ELF-1 (cell line): Measurements from ENCODE around the gene SCG5.

Source experiments
- DNase-seq: peaks from one replicate; pipeline ENCODE4 v3.0.0-alpha.2; 2016; ENCODE audit warnings: low read depth, low spot score

Gene SCG5

DNA sequence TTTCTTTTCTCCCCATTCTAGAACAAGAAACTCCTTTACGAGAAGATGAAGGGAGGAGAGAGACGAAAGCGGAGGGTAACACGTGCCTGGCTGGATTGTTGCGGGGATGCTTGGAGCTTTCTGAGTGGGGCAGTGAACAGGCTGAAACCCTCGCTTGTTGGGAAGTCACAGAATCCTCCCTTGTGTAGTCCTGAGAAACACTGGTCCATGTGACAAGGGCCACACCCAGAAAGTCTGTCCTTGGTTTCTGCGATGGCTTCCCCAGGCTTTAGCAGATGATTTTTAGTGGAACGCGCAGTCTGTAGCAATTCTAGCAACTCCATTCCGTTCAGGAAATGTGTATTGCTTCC, 50.2 kb downstream of the SCG5 start:
- no peak for DNase-seq

DNA sequence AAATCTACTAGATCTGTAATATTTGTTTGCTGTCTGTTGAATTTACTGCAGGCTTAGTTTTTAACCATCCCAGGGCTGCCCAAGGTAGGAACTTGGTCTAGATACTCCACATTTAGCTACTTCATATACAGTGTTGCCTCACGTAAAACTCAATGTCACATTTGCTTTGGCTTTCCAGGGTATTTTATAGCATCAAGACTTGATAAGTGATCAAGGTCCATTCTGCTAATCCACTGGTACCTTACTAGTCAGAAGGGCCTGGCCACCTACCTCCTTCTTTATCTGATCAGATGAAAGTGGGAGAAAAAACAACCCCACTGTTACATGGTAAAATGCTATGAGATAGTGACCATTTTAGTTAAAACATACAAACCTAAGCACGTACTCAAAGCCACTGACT, 50.8 kb downstream of the SCG5 start:
- no peak for DNase-seq

DNA sequence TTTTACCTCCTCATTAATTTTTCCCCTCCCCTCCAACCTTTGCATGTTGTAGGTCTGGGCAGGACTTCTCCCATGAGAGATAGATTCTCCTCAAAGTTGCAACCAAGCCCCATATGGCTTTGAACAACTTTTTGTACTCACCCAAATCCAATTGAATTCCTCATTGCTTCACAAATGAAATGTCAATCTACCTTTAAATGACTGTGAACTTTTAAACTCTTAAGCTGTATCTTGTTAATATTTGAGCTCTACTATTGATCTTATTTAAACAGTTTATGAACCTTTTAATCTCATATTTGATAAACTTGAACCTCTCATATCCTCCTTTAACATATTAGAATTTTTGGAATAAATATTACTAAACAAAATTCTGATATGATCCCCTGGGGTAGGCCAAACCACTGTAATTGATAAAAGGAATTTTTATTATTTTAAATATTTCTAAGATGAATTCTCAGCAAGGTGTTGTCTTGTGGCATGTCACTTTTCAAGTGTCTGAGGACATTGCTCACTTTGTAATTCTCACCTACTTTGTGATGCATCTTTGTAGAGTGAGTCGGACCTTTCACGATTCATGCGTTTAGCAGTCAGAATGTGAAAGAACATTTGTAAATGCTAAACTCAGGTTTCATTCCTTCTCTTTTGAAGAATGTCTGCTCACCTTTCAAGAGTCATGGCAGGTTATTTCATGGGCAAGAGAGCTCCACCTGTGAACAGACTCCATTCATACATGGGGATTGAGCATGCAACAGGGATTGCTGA, 52.9 kb downstream of the SCG5 start:
- no peak for DNase-seq

DNA sequence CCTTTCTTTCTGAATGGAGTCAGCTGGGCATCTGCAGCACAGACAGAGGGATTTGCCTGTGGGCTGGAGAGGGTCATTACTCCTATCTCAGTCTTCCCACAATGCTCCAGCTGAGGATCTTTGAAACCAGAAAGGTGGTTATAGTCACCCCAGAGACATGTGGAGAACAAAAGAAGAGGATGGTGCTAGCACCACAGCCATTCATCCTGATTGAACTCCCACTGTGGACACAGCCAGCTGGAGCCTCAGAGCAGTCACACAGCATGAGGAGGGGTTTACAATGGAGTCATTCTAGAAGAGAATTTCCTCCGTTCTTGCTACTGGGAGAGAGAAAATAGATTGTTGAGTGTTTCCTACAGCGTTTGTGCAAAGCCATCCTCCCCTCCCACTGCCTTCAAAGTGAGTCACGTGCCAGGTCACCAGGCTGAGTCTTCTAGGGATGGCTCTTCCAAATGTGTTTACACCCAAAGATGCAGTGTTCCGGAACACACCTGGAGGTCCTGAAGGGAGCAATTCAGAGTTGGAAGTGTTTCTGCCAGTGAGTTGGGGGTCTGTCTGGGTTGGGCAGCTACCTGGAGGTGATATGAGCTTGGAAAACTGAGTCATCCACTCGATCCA, 57.4 kb downstream of the SCG5 start:
- DNase-seq = peak; percentile 39

DNA sequence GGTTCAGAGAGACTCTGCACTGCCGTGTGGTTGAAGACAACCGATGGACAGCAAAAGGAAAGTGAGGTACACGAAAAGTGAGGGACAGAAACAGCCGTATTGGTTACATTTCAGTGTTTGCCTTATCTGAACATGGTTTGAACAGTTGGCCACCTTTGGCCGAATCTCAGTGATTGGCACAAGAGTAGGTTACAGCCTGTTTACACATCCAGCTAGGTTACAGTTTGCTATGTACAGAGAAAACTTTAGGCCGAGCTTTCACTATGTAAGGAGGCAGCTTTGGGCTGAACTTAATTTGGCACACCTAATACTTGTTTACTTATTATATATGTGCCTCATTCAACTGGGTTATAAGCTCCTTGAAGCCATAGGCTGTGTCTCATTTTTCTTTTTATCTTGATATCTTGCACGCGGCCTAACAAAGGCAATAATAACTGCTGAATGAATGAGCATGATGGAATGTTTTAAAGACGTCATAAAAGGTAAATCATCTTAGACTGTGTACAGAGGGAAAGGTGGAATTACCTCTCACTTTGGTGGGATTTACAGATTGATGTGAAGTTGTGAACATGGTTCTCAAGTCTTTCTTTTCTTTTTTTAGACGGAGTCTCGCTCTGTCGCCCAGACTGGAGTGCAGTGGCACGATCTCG, 59.1 kb downstream of the SCG5 start:
- DNase-seq = no peak

DNA sequence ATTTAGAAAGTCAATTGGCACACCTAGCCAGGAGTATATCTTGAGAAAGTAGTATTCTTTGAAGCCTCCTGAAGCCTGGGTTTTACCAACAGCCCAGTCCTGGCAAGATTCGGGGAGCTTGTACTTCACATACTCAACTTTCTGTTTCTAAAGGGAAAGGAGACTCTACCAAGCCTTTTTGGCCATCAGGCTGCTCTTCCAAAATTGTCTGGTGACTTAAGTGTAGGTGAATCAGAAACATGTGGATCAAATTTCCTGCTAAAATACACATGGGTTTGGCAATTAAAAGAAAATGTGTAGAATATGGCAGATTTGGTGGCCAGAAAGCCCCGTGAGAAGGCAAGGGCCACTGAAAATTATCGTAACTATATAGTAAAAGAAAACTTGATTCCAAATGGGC, 60.4 kb downstream of the SCG5 start:
- DNase-seq = no peak

DNA sequence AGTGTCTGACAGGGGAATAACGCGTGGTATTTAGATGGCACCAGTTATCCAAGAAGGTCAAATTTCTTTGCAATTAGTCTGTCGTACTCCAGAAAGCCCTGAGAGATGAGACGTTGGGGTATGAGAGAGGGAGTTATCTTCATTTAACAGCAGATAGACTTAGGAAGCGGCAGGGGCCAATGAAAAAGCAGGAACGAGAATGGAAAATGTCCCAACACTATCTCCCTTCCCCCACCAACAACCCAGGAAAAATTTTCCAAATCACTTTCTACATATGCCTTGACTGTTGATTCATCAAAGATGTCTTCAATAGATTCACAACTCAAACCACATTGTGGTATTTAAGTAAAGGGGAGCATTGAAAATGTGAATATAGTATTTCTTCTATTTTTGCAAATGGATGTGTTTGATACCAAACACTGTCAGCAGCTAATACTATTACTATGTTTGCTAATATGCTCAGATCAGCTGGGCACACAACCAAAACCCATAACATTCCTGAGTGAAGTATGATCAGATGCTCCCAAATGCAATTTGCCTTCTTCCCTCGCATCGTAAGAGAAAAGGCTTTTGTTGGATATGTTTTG, 63.0 kb downstream of the SCG5 start:
- no peak for DNase-seq

DNA sequence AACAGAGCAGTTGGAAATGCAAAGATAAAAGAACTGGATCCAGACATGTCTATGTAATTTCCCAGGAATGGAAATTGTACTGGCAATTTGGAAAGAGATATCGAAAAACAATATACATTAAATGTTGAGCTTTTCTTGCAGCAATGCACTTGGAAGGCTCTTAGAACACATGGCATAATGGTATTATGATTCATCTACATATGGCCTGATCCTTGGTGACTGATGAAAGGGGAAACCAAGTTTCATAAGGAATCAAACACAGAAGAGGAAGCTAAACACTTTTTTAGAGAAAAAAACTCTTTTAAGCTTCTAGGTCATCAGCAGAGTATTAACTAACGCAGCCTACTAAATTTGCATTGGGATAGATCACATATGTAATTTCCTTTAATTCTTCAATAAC, 63.9 kb downstream of the SCG5 start:
- no peak for DNase-seq

DNA sequence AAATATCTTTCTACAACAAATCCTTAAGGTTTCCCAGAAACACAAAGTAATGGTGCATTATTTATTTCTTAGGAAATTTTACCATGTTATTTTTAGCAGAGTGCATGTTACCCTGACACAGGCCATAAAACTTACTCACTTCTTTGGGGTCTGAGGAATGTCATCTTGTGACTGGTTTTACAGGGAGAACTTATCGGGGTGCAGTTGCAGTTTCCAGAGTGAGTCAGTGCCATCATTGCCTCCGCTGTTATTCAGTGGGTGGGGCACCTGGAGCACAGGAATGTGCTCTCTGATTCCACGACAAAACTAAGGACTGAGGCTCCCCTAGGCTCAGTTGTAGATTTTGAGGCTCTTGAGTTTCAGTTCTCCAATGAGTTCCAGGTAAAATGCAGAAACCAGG, 65.2 kb downstream of the SCG5 start:
- DNase-seq = no peak

DNA sequence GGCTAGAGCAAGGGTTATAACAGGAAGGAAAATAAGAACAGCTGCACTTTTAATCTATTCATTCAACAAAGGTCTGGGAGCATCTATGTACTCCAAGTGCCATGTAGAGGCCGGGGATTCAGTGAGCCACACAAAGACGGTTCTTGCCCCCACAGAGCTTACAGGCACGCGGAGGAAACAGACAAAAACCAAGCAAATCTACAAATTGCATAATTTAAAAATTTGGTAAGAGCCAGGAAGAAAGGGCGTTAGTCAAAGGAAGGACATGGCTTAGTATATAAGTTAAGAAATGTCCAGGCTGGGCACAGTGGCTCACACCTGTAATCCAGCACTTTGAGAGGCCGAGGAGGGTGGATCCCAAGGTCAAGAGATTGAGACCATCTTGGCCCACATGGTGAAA, 65.9 kb downstream of the SCG5 start:
- no peak for DNase-seq

DNA sequence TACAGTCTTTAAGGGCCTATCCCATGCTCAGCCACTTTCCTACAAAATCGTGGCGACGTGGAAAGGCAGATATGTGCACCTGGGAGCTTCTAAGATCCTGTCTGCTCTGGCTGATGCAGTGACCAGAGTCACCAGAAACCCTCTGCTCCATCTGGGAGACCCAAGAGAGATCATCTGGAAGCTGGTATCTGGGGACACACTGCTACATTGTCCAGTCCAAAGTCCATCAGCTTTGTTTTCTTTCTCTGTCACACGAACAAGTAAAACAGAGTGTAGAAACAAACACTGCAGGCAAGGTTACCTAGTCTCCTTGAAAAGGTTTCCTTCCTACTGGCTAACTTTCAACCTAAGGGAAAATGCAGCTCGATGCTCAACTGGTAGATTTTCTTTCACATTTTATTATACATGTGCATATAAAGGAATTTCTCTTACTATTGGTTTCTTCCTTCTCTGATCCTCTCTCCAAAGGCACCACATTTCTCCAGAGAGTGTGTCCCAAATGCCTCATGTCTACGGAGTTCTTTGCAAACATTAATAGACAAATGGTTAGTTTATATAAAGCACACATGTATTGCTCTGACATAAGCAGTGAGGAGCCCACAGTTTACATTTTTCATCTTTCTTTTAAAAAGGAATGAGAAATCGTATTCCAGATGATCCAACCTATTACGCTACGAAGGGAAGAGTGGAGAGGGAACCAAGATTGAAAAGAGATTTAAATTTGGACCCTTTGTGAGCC, 68.0 kb downstream of the SCG5 start:
- DNase-seq = no peak

DNA sequence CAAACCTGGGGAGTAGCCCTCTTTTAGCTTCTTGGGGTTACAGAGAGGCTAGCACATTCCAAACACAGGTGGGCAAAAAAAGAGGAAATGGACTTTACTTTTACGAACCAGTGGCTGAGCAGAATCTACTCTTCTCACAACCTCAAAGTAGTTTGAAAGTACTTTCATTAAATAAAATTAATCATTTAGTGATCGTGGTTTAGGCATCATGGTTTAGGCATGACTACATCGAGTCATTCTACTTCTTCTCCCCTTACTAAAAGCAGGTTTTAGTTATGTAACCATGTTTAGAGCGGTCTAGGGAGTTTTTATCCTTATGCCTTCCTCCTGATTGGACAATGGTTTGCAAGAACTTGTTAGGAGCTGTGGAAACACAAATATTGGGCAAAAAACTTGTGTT, 73.8 kb downstream of the SCG5 start:
- DNase-seq = no peak

DNA sequence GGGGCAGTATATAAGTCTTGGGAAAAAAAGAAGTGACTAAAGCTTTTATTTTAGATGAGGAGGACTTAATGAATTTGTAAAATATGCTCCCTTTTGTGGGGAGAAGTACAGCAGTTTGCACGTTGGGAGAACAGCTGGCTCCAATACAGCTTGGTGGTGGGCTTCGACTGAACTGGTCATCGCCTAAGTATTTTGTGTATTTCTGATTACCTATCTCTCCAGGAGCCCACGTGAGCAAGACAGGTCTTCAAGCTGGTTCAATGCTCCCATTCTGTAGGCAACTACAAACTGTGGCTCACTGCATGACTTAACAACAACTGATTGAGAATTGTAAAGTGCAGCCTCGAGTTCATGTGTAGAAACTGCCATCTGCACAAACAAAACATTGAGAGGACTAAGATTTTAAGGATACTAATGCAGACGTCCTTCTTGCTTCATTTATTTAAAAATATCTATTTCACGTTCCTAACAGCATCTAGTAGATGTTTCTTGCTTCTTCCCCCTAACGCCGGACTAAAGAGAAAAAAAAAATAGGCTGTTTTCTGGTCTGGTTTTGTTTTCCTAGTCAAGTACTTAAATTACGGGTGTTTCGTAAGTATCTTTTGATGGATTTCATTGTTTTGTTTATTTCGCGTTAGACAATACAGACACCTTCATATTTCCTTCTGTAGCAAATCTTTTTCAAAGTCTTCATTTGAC, 74.9 kb downstream of the SCG5 start:
- no peak for DNase-seq

DNA sequence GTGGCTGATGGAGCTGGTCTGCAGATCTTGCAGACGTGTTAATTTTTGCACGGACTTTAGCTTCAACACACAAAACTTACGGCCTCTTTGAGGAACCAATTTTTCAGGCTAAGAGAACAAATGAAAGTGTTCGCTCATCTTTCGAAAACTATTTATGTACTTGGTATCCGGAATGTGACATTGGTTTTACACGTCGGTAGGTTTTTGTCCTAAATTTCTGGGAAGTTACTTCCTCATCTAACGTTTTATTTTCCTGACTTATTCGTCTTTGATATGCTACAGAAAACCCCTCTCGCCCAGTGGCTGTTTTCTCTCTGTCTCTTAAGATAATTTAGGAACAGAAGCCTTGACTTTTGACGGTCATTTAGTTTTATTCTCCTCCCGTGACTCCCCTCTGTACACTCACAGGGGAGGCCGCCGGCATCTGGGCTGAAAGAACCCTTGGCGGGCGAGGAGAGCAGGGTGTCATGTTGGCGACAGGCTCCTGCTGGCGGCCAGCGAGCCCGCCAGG, 75.5 kb downstream of the SCG5 start:
- no peak for DNase-seq

DNA sequence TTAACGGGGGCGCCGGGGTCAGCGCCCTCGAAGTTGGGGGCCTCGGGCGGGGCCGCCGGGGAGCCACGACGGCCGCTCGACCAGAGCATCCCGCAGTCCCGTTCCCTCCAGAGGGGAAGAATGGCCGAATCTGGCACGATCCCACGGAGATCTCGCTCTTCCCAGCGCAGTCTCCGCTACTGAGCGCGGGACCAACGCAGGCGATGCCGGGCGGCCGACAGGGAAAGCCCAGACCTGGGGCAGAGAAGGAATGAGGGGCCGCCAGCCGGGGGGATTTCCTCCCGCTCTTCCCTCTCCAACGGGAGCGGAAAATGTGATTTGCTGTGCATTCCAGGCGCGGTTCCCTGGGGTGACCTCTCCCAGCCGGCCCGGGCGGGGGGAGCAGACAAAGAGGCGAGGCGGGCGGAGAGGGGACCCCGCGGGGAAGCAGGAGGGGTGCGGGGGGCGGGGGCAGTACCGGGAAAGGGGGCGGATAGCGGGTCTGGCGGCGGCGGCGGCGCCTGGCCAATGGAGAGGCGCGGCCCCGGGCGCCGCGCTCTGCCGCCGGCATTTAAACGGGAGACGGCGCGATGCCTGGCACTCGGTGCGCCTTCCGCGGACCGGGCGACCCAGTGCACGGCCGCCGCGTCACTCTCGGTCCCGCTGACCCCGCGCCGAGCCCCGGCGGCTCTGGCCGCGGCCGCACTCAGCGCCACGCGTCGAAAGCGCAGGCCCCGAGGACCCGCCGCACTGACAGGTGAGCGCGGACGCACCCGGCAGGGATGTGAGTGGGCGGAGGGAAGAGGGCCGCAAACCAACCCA, 76.1 kb downstream of the SCG5 start, which contains the start of gene GREM1:
TSS of gene GREM1 (plus strand) at position 579 of the 801 bp plus-strand sequence. CDS start 12,687 bp downstream, outside the sequence.
- DNase-seq = peak; percentile 43

DNA sequence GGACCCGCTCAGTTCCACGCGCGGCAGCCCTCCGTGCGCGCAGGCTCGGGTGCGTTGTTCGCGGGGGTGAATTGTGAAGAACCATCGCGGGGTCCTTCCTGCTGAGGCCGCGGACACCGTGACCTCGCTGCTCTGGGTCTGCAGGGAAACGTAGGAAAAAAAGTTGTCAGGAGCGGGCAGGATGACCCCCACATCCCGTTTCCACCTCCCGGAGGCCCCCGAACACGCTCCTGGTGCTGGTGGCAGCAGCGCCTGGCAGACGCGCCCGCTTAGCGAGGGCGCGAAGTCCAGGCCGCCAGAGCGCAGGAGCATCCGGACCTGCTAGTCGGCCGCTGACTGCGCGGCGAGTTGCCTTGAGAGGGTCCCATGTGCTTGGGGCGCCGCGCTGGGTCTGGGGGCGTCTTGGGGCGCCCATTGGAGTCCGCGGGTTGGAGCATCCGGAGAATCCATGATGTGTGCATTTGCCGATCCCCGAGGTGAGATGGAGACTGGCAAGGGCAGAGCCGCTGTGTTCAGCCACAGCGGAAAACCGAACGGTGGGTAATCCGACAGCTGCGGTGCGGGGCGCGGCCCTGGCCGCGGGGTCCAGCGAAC, 76.8 kb downstream of the SCG5 start:
- DNase-seq = peak; percentile 49

DNA sequence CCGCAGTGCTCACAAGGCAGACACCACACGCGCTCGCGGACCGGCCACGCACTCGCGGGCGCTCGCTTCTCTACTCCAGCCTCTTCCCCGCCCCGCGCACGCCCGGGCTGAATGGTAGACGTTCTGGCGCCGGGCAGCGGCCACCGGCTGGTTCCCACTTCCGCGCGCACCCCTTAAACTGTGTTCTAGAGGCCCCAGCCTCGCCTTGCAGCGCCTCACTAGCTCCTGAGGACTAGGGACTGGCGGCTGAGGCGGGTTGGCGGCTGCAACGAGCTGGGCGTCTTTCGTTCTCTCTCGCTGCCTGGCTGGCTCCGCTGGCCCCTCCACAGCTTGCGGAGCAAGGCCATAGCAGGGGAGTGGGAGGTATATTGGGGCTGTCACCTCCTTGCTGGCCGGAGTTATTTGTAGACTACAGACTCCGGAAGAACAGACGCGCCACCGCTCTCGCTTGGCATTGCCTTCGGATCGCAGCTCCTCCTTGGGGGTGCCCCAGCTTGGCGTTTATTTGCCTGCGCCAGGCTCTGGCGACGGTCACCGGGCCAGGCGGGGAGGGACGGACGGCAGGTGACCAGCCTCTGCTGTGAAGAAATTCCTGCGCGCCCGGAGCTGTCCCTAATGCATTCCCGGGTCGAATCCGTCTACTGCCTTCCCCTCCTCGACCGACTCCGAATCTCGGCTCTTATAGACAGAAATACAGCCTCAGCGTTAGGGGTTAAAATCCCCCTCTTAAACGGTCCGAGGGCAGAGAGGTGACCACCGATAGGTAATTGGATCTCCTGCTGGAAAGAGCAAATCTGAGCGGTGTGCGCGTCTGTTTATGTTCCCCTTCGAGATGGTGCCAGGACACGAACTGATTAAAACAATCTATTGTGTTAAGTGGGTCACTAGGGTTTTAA, 77.6 kb downstream of the SCG5 start:
- DNase-seq = peak; percentile 50

DNA sequence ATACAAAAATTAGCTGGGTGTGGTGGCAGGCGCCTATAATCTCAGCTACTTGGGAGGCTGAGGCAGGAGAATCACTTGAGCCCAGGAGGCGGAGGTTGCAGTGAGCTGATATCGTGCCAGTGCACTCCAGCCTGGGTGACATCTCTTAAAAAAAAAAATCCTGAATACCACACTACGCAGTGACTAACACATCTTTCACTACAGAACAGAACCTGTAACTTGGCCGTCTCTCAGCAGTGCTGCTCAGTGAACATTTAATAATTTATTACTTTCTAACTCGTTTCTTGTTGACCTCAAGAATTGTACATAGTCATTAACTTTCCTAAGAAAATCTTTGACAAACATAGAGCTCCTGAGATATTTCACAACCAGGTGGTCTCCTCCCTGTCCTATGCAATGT, 80.1 kb downstream of the SCG5 start:
- no peak for DNase-seq

DNA sequence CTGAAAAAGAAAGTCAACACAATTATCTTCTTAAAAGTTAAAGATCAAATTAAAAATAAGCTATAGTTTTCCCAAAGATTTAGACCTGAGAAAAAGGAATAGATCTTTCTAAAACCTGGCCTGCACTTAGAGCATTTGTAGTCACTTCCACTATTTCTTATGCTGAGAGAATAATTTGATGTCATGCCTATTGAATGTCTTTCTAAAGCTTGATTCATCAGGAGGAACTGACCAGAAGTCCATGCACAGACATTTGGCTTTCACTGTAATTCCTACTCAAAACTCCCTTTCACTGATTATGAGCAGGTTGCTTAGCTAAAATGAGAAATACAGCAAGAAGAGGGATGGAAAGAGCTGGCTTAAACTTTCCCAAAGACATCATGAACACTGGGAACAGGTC, 80.6 kb downstream of the SCG5 start:
- DNase-seq = no peak
